WI38 (cell line): ENCODE measurements around the gene CRTAP.
"Not testable (repeated sequence)": the region's sequence is repeated elsewhere in the genome, so short reads cannot be mapped to it uniquely, and the experiment has no call there.

Experiments used
- H3K4me3 ChIP-seq: 2 replicates; pipeline ENCODE4 v1.5.1; 2011; ENCODE audit warnings: low read depth, mild to moderate bottlenecking, control low read depth, low read length
- TF ChIP-seq, protein P1 (sequence below): IDR thresholded peaks from 2 replicates; pipeline ENCODE4 v1.5.1; 2012; ENCODE audit warnings: low read depth, mild to moderate bottlenecking, control low read depth, low read length

CRTAP gene

DNA sequence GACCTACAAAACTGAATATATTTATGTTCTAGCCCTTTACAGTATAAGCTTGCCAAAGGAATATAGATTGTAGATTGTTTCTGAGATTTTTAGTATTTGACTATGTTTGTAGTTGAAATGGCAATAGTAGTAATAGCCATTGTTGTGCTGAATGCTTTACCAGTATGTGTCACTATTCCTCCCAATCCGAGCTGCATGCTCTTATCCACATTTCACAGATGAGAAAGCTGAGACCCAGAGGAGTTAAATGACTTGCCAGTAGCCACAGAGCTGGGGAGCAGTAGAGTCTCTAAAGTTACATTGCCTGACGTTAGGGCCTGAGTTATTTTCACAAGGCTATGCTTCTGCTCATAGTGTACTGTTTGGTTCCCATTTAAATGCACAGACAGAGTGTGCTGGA lies 13.6 kb upstream of the CRTAP start:
- H3K4me3 ChIP-seq, result no peak overlapping the region
- TF ChIP-seq, protein P1, sequence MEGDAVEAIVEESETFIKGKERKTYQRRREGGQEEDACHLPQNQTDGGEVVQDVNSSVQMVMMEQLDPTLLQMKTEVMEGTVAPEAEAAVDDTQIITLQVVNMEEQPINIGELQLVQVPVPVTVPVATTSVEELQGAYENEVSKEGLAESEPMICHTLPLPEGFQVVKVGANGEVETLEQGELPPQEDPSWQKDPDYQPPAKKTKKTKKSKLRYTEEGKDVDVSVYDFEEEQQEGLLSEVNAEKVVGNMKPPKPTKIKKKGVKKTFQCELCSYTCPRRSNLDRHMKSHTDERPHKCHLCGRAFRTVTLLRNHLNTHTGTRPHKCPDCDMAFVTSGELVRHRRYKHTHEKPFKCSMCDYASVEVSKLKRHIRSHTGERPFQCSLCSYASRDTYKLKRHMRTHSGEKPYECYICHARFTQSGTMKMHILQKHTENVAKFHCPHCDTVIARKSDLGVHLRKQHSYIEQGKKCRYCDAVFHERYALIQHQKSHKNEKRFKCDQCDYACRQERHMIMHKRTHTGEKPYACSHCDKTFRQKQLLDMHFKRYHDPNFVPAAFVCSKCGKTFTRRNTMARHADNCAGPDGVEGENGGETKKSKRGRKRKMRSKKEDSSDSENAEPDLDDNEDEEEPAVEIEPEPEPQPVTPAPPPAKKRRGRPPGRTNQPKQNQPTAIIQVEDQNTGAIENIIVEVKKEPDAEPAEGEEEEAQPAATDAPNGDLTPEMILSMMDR, result no peak

DNA sequence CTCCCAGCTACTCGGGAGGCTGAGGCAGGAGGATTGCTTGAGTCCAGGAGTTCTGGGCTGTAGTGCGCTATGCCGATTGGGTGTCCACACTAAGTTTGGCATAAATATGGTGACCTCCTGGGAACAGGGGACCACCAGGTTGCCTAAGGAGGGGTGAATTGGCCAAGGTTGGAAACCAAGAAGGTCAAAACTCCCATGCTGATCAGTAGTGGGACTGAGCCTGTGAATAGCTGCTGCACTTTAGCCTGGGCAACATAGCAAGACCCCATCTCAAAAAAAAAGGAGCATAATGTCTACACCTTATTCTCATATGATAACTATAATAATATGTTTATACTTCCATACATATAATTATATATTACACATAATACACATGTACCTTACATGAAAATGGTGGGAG lies 10.8 kb upstream of the CRTAP start:
- TF ChIP-seq, protein P1, result no peak

DNA sequence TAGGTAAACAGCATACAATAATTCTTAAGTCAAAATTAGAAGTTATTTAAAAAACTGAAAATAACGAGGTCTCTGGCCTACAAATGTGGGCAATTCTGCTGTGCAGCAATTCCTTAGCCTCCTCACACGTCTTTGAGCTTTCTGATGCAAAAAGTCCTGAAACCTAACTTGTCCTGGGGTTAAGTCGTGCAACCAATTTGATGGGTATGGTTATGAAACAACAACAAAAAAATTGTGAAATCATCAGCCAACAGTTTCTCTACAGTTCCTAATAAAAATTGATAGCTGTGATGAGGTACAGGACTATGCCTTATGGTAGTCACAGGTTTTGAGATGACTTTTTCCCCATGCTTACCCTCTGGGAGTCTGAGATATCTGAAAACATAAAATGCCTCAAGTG lies 10.3 kb upstream of the CRTAP start:
- H3K4me3 ChIP-seq, result no peak overlapping the region
- TF ChIP-seq, protein P1, result no peak

More for the DNA sequence above, 10.8 kb upstream of the CRTAP start:
- no peak overlapping the region for H3K4me3 ChIP-seq

DNA sequence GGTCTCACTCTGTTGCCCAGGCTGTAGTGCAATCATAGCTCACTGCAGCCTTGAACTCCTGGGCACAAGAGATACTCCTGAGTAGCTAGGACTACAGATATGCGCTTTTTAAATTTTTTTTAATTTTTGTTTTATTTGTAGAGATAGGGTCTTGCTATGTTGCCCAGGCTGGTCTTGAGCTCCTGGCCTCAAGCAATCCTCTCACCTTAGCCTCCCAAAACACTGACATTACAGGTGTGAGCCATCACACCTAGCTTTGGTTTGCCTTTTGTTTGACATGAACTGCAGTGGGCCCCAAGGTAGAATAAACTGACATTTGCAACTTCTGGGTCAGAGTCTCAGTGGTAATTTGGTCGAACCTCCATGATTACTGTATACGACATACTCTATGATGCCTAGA lies 9.0 kb upstream of the CRTAP start:
- TF ChIP-seq, protein P1, result no peak
- H3K4me3 ChIP-seq, result no peak overlapping the region

DNA sequence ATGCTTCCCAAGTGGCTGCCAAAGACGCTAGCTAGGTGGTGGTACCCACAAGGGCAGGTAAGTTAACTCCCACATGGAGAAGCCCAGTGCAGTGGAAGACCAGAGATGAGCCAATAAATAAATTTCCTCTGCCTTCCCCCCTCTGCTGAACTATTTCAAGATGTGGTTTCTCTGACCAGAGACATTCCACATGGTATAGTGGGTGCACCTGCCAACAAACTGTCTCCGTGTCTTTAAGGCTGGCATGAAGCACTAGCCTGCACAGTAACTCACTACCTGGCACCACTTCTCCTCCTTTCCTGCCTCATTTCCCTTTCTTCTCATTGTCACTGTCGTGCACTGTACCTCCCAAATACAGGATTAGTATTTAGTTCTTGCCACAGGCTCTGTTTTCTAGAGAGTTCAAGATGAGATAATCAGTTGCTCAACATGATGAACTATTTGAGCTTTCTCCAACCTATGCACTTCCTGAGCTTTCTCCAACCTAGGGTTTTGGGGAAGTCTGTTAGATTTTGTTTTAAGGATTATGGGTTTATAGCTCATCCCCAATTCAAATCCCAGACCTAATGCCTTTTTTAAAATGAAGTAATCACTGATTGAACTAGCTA lies 8.4 kb upstream of the CRTAP start:
- no peak overlapping the region for H3K4me3 ChIP-seq
- TF ChIP-seq, protein P1, result no peak

DNA sequence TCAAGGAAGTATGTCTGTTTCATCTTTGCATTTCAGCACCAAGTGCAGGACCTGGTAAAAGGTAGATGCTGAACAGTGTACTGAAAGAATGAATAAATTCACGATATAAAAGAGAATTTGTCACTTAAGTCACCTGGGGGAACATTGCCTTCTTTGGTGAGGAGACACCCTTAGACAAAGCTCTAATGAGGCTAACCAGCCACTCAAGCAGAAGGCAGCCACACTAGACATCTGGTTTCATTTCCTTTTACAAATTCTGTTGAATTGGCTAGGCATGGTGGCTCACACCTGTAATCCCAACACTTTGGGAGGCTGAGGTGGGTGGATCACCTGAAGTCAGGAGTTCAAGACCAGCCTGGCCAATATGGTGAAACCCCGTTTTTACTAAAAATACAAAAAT lies 7.0 kb upstream of the CRTAP start:
- H3K4me3 ChIP-seq, result not testable (repeated sequence)

DNA sequence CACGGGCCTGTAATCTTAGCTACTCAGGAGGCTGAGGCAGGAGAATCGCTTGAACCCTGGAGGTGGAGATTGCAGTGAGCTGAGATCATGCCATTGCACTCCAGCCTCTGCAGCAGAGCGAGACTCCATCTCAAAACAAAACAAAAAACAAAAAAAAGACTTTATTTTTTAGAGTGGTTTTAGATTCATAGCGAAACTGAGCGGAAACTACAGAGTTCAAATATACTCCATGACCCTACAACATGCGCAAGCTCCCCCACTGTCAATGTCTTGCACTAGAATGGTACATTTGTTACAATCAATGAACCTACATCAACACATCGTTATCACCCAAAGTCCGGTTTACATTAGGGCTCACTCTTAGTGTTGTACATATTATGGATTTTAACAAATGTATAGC lies 2.2 kb upstream of the CRTAP start:
- no peak overlapping the region for H3K4me3 ChIP-seq
- TF ChIP-seq, protein P1, result no peak

DNA sequence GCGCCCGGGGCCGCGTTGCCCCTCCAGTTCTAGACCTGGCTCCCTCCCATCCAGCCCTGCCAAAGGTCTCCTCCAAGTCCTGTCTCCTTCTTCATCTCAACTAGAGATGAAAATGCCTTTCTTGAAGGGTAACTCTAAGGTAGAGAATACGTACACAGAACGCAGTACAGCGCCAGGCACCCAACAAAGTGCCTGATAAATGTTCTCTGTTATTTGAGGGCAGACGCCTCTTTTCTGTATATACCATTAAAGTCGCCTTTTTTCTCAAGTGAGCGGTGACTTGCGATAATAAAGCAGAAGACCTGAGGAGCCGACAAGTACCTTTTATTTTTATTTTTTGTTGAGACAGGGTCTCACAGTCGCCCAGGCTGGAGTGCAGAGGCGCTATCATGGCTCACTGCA lies 809 bp downstream of the CRTAP start:
- H3K4me3 ChIP-seq, result peak overlapping the region; percentile 70
- TF ChIP-seq, protein P1, result no peak
